Inflammatory macrophage (primary cell): ENCODE data around the gene EGR4.

Experiments used
- DNase-seq, 2 donors: peaks; one replicate each; pipeline ENCODE4 v3.0.0-alpha.2; 2020 to 2022

EGR4 gene

DNA sequence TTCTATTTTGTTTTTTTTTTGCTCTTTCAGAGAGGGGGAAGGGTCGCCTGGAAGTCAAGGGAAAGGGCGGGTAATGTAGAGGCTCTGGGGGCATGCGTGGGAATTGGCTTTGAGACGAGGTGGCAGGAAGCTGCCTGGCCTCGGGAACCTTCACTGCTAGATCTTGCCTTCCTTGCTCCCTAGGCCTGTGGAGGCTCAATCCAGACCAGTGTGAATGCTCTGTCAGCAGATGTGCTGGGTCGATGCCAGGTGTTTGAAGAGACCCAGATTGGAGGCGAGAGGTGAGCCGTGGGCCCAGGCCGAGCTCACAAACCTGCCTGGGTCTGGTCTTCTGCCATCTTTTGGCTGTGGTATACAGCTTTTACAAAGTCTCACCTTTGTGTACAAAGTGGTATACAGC, 43.7 kb downstream of the EGR4 start:
- DNase-seq = no peak

DNA sequence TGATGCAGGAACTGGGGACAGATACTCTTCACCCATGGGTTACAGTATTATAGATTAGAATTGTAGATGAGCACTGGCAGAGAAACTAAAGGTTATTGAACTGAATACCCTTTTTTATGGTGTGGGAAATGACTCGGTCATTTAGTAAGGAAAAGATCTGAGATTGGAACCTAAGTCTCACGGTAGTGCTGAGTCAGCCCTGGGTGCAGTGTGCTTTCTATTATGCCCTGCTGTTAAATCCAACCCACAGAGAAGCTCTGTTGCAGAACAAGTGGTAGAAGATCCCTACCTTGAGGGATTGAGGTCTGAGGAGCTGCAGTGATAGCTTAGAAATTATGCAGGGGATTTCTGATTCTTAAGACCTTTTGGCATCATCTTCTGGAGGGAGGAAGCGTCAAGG, 46.5 kb downstream of the EGR4 start:
- DNase-seq = no peak

DNA sequence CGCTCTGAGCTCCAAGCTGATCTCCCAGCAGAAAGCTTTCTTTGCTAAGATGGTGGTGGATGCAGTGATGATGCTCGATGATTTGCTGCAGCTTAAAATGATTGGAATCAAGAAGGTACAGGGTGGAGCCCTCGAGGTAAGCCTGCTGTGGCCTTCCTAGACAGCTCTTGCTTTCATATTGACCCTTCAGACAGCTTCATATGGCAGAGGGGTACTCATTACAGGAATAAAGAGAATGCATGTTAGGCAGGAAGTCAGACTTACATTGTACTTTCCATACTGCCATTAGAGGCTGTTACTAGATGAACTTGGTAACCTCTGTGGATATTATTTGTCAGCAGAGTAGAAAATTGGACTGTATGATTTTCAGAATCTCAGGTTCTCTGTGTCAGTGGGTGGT, 48.8 kb downstream of the EGR4 start:
- DNase-seq = no peak

DNA sequence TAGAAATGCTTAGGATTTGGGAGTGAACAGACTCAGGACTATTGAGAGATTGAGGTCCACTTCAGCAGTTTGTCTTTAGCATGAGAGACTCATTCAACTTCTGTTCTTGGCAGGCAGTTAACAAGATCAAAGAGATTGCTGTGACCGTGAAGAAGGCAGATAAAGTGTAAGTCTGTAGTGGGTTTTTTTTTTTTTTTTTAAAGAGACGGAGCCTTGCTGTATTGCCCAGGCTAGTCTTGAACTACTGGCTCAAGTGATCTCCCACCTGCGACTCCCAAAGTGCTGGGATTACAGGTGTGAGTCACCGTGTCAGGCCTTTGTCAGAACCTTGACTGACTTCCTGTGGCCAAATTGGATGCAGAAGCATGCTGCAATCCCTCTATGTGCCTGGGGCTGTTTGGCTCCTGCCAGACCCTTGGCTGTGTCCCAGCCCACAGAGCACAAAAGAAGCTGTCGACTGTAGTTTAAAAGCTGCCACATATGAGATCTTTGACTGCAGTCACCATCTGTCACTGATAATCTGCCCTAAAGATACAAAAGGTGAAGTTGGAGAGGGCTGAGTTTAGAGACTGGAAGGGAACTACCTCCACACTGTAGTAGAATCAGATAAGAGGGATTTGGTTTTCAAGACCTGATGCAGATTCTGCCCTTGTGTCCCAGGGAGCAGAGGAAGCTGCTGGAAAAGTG, 49.3 kb downstream of the EGR4 start:
- DNase-seq = no peak
